Tibial artery (tissue), 4 donors: ENCODE measurements around the gene PTPRN2.

ENCODE experiments used
- DNase-seq, 2 donors: peaks; one replicate each; pipeline ENCODE4 v3.0.0-alpha.2; 2019
- H3K27ac ChIP-seq, 2 donors: fragments of 200-600 bp; sonication (generic) in 1 of 2; 1 replicate in 1 of 2; 2 replicates in 1 of 2; pipeline ENCODE4 v1.5.1; 2018 to 2019; ENCODE audit warnings: mild to moderate bottlenecking in 1 of 2
- H3K27me3 ChIP-seq, 2 donors: fragments of 200-600 bp; sonication (generic) in 1 of 2; one replicate each; pipeline versions ENCODE4 v1.5.1 to v1.6.0; 2016 to 2019
- H3K36me3 ChIP-seq, 3 donors: fragments of 200-600 bp; sonication (generic) in 2 of 3; one replicate each; pipeline ENCODE4 v1.5.1; 2016 to 2019; ENCODE audit warnings: mild to moderate bottlenecking in 2 of 3
- H3K4me1 ChIP-seq, 4 donors: fragments of 200-600 bp; sonication (generic) in 2 of 4; 1 replicate in 3 of 4; 2 replicates in 1 of 4; pipeline ENCODE4 v1.5.1; 2016 to 2019
- H3K4me3 ChIP-seq, 2 donors: fragments of 200-600 bp; sonication (generic) in 1 of 2; 1 replicate in 1 of 2; 2 replicates in 1 of 2; pipeline ENCODE4 v1.5.1; 2018 to 2019; ENCODE audit warnings: mild to moderate bottlenecking in 2 of 2
- H3K9me3 ChIP-seq, 3 donors: fragments of 200-600 bp; sonication (generic) in 1 of 3; one replicate each; pipeline ENCODE4 v1.5.1; 2016 to 2019
- intact Hi-C: fragments of 100-400 bp; cut with DNase I; formaldehyde crosslinking; loops from one replicate; pipeline ENCODE4 v1.15.0; 2023; ENCODE audit warnings: low total_unique reads
- TF ChIP-seq, protein P1 (sequence below), 2 experiments: fragments of 200-600 bp in 1 of 2; fragments of 450-650 bp in 1 of 2; IDR thresholded peaks; one replicate each; pipeline ENCODE4 v1.5.1; 2017 to 2019; ENCODE audit warnings: antibody characterized with exemption in 2 of 2, mild to moderate bottlenecking in 1 of 2, moderate library complexity in 1 of 2

The PTPRN2 gene

DNA sequence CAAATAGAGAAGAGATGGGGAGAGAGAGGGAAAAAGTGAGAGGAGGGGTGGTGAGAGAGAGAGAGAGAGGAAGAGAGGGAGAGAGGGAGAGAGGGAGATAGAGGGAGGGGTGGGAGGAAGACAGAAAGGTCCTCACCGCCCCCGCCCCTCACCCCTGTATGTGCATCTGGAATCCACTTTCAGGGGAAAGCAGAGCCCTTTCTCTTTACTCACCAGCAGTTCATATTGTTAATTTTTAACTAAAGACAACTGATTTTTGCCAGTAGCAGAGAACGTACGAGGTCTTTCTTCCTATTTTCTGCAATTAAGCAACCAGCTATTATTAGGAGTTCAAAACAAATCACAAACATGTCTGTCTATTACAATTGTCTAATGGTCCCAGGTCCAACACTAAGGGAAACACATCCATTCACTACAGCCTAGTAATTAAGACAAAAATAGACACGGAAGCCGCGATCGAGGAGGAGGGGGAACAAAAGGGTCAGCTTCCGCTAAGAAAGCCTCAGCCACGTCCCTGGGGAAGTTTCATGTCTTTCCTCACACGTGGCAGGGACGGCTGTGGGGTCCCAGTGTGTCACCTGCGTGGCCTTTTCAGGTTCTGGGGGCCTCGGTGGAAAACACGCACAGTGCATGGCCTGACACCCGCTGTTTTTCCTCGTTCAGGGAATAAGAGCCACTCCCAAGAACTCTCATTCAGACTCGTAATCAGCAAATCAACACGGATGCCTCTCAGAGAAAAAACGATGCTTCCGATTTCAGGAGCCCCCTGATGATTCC is 572.0 kb downstream of the PTPRN2 start:
- peaks cover 0 to 20% of the 10 kb centered on the region in 2 donors for H3K27me3 ChIP-seq
- H3K36me3 ChIP-seq = no peaks in the 10 kb centered on the region
- TF ChIP-seq, protein P1, sequence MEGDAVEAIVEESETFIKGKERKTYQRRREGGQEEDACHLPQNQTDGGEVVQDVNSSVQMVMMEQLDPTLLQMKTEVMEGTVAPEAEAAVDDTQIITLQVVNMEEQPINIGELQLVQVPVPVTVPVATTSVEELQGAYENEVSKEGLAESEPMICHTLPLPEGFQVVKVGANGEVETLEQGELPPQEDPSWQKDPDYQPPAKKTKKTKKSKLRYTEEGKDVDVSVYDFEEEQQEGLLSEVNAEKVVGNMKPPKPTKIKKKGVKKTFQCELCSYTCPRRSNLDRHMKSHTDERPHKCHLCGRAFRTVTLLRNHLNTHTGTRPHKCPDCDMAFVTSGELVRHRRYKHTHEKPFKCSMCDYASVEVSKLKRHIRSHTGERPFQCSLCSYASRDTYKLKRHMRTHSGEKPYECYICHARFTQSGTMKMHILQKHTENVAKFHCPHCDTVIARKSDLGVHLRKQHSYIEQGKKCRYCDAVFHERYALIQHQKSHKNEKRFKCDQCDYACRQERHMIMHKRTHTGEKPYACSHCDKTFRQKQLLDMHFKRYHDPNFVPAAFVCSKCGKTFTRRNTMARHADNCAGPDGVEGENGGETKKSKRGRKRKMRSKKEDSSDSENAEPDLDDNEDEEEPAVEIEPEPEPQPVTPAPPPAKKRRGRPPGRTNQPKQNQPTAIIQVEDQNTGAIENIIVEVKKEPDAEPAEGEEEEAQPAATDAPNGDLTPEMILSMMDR (IDR thresholded peaks at IDR 0.05) = no peak
- peaks cover 0 to 11% (median 6%) of the 10 kb centered on the region in 4 donors for H3K4me1 ChIP-seq
- intact Hi-C loops = no loop called here
- no peaks in the 10 kb centered on the region for H3K9me3 ChIP-seq
- H3K27ac ChIP-seq = no peak overlapping the region
- peak; percentile 12 to 16 for DNase-seq
- peak overlapping the region; percentile 6 to 31 for H3K4me3 ChIP-seq

DNA sequence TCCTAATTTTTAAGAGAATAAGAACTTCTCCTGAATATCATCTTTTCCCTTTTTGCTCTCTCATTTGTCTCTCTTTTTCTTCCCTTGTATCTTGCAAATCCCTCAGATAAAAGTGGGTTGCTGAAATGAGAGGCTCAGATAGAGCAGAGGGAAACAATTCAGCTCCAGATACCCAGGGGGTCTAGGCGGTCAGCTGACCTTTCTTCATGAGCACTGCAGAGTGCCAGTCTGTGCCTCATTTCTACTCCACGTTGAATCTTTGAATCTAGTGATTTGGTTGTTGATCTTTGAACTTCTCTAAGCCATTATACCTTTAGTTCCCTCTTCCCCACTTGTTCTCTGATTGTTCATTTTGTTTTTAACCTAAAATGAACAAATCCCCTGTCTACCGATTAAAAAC is 572.6 kb downstream of the PTPRN2 start:
- intact Hi-C loops = no loop called here
- H3K27ac ChIP-seq = no peak overlapping the region
- H3K4me1 ChIP-seq = peaks cover 0 to 11% (median 6%) of the 10 kb centered on the region in 4 donors
- DNase-seq = no peak
- TF ChIP-seq, protein P1 (IDR thresholded peaks at IDR 0.05) = no peak
- no peak overlapping the region for H3K4me3 ChIP-seq
- no peaks in the 10 kb centered on the region for H3K9me3 ChIP-seq
- peaks cover 0 to 21% of the 10 kb centered on the region in 2 donors for H3K27me3 ChIP-seq
- H3K36me3 ChIP-seq = no peaks in the 10 kb centered on the region

DNA sequence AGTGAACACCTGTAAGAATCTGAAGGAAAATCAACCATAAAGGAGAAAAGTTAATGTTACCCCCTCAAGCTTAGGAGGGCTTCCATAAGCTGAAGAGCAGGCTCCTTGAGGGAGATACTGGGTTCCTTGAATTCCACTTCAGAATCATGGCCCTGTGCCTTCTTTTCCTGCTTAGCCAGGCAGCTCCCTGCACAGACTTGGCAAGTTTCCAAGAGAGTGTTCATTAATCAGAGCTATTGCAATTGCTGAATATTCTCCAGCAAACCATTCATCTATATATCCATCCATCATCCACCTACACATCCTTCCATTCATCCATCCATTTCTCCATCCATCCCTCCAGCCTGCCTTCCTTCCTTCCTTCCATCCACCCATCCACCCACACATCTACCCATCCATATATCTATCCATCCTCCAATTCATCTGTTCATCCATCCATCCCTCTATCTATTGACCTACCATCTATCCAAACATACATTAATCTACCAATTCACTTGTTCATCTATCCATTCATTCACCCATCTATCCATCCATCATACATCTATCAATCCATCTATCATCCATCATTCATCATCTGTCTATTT is 574.4 kb downstream of the PTPRN2 start:
- Histone ChIP-seq H3K27ac (no peak overlapping the region), H3K27me3 (peaks cover 0 to 25% of the 10 kb centered on the region in 2 donors), H3K9me3 (no peaks in the 10 kb centered on the region), H3K4me1 (peaks cover 0 to 11% (median 6%) of the 10 kb centered on the region in 4 donors), H3K4me3 (no peak overlapping the region), H3K36me3 (no peaks in the 10 kb centered on the region)
- intact Hi-C loops = no loop called here
- TF ChIP-seq, protein P1 (IDR thresholded peaks at IDR 0.05) = no peak
- no peak for DNase-seq

DNA sequence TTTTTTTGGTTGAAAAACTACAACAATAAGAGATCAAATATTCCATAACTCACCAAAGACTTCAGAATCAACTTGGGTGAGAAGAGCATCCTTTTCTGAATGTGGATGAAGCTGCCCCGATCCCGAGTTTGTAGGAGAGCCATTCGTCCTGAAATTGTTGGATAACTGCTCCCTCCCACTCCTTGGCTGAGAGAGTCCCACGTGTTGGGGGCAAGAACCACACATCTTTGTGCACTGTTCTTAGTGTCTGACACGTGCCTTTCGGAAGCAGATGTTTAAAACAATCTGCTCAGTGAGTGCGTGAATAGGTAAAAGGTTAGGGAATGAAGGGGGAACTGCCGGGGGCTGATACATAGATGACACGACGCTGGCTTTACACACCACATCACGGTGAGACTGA is 575.7 kb downstream of the PTPRN2 start:
- intact Hi-C loops = no loop called here
- no peak for DNase-seq
- Histone ChIP-seq H3K36me3 (no peaks in the 10 kb centered on the region), H3K27ac (no peak overlapping the region), H3K4me1 (peaks cover 0 to 11% (median 6%) of the 10 kb centered on the region in 4 donors), H3K9me3 (no peaks in the 10 kb centered on the region), H3K4me3 (no peak overlapping the region), H3K27me3 (peaks cover 0 to 33% of the 10 kb centered on the region in 2 donors)
- TF ChIP-seq, protein P1 (IDR thresholded peaks at IDR 0.05) = no peak

DNA sequence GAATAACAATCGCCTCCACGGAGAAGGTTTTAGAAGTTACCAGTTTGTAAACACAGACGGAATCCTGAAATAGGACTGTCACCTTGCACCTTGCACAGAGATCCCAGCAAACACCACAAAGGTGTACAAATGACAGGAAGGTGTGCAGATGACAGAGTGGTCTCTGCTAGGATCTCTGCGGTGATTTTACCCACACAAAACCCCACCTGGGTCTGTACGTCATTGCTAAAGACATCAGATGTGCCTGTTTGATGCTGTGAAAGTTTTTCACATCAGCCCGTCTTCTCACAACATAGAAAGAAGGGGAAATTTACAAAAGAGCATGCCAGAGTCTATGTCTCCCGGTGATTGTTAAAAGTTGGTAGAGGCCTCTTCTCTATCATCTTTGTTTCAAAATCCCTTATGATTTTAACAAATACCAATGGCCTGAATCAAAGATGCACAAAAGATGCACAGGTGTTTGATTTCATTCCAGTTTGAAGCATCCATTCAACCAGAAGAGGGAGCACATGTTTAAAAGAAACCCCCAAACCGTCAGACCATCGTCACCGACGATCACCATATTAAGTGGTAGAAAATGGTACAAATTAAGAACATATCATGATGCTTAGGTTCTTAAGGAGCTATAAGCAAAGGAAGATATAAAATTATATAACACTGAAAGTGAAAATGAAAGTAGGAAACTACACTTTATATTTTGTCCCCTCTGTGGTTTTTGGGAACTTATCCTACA is 576.5 kb downstream of the PTPRN2 start:
- intact Hi-C loops = no loop called here

More for the DNA sequence above, 576.5 kb downstream of the PTPRN2 start:
- Histone ChIP-seq H3K27me3 (peaks cover 0 to 31% of the 10 kb centered on the region in 2 donors), H3K36me3 (no peaks in the 10 kb centered on the region), H3K9me3 (no peaks in the 10 kb centered on the region), H3K4me1 (peaks cover 0 to 7% (median 3%) of the 10 kb centered on the region in 4 donors), H3K4me3 (no peak overlapping the region), H3K27ac (no peak overlapping the region)
- DNase-seq = no peak
- TF ChIP-seq, protein P1 (IDR thresholded peaks at IDR 0.05) = no peak
